Breast epithelium (tissue), 3 donors: Measurements from ENCODE around the gene SAXO1.

Experiments used
- CTCF ChIP-seq, 3 donors: fragments of 450-650 bp; IDR thresholded peaks; one replicate each; pipeline ENCODE4 v1.5.1; 2016 to 2017; ENCODE audit warnings: antibody characterized with exemption in 3 of 3, mild to moderate bottlenecking in 3 of 3, moderate library complexity in 3 of 3
- POLR2A ChIP-seq: fragments of 450-650 bp; IDR thresholded peaks from one replicate; pipeline ENCODE4 v1.6.1; 2016; ENCODE audit warnings: antibody characterized with exemption, mild to moderate bottlenecking, moderate library complexity

- TF ChIP-seq POLR2A, result no peak
- TF ChIP-seq CTCF (IDR thresholded peaks at IDR 0.05), result no peak
Measured at GRCh38 chr9:18903450-18903849, 129.6 kb downstream of the SAXO1 start.
